ENCODE results near the gene OR6S1. TPM values are rescaled to one million over a fixed set of nuclear protein-coding genes. Genes with fewer than 3 reads are reported as not detected.

The OR6S1 gene
- total RNA-seq, 2 experiments from 2014 or later: not detected

DNA sequence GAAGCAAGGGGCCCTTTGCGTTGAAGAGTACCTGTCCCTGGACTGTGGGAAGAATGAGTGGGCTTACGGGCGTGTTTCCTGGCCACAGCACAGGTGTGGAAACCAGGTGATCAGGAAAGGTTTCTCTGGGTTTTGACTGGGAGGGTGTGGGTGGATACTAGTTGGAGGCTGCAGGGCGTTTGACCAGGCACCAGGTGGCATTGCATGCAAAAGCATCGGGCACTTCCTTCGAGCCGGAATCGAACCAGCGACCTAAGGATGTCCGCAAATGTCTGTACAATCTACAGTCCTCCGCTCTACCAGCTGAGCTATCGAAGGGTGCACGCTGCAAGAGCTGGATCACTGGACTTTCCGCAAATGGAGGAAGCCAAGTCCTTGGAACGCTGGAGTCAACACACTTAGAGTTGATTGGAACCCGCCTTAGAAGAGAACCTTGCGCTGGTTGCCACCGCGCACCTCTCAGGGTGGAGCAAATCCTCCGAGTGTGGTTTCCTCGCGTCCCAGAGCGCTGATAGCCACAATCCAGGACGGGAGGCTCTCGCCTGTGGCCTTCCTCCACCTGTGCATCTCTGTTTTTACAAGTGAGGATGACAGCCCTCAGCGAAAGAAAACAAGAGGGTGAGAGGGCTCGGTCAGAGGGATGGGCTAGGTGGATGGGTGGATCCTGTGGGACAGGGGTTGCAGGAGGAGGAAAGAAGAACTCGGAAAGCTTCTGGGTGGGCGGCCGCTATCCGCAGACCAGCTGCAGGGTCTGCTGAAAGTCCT is 21.7 kb upstream of the OR6S1 start:
- Histone ChIP-seq H3K27me3 (ENCODE audit: control insufficient read depth in 1 of 2, insufficient read depth in 2 of 2, low read length in 2 of 2) (no peaks in the 10 kb centered on the region), H3K36me3 (ENCODE audit: insufficient read depth, low read length) (no peaks in the 10 kb centered on the region), H3K9me3 (ENCODE audit: control insufficient read depth in 1 of 2, insufficient read depth in 1 of 2, low read length in 2 of 2) (no peaks in the 10 kb centered on the region), H3K27ac (ENCODE audit: low read depth in 1 of 2, low read length in 2 of 2) (no peak overlapping the region), H3K4me3 (ENCODE audit: low read length) (peak overlapping the region; percentile 54), H3K4me1 (ENCODE audit: insufficient read depth, low read length) (peaks cover 22% of the 10 kb centered on the region)
- H3K27ac Mint-ChIP-seq: peak overlapping the region; percentile 85
- H3K27me3 Mint-ChIP-seq: peaks cover 18% of the 10 kb centered on the region
- POLR2A ChIA-PET: interaction anchor here (1.0 to 4.9 kb wide), 2 partner anchors 20 to 50 kb away, joined by 4 to 45 read pairs; partner anchors contain the start of gene RNASE4
- DNase-seq (peak; percentile 65 to 92 (median 74)), ATAC-seq (ENCODE audit: poor library complexity) (peak; percentile 89)
- no peaks in the 10 kb centered on the region for H3K9me3 Mint-ChIP-seq
- H3K4me3 Mint-ChIP-seq: peak overlapping the region; percentile 89
- TF ChIP-seq, protein P1, sequence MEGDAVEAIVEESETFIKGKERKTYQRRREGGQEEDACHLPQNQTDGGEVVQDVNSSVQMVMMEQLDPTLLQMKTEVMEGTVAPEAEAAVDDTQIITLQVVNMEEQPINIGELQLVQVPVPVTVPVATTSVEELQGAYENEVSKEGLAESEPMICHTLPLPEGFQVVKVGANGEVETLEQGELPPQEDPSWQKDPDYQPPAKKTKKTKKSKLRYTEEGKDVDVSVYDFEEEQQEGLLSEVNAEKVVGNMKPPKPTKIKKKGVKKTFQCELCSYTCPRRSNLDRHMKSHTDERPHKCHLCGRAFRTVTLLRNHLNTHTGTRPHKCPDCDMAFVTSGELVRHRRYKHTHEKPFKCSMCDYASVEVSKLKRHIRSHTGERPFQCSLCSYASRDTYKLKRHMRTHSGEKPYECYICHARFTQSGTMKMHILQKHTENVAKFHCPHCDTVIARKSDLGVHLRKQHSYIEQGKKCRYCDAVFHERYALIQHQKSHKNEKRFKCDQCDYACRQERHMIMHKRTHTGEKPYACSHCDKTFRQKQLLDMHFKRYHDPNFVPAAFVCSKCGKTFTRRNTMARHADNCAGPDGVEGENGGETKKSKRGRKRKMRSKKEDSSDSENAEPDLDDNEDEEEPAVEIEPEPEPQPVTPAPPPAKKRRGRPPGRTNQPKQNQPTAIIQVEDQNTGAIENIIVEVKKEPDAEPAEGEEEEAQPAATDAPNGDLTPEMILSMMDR (IDR thresholded peaks at IDR 0.05): peak; percentile 72
- intact Hi-C loops (cut with DNase I, micrococcal nuclease): loop anchor here (1.0 kb wide), 2 partner anchors 18 to 28 kb away; no protein-coding TSS in a partner anchor
- H3K4me1 Mint-ChIP-seq (ENCODE audit: low read depth): peaks cover 35% of the 10 kb centered on the region
- H3K36me3 Mint-ChIP-seq (ENCODE audit: low read depth): peaks cover 4% of the 10 kb centered on the region
- CTCF ChIA-PET: interaction anchor here (1.0 to 1.9 kb wide), 4 partner anchors 20 to 336 kb away, joined by 3 to 19 read pairs (median 6); partner anchors contain the start of gene RNASE4

- POLR2A ChIA-PET: interaction anchor here (4.9 kb wide), 1 partner anchor 22 kb away, joined by 45 read pairs; the partner anchor contains the start of gene RNASE4
- peaks cover 7 to 12% of the 10 kb centered on the region in 2 experiments for H3K27me3 ChIP-seq (ENCODE audit: control insufficient read depth in 1 of 2, insufficient read depth in 2 of 2, low read length in 2 of 2)
These were observed 19.7 kb upstream of the OR6S1 start for GRCh38 chr14:20661197-20661596.

DNA sequence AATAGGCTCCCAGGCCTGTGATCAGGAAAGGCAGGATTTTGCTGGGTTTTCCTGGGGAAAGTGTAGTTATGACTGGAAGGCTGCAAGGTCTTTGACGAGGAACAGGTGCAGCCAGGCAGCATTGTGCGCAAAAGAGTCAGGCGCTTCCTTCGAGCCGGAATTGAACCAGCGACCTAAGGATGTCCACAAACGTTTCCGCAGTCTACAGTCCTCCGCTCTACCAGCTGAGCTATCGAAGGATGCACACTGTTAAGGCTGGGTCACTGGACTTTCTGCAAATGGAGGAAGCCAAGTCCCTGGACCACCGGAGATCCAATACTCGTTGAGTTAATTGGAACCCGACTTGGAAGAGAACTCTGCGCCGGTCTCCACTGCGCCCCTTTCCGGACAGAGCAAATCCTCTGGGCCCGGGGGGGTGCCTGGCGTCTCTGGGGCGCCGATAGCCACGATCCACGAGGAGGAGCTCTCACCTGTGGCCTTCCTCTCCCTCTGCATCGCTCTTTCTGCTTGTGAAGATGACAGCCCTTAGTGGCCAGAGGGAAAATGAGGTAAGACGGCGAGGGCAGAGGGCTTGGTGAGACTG is 18.4 kb upstream of the OR6S1 start:
- no peak for ATAC-seq (ENCODE audit: poor library complexity)
- Mint-ChIP-seq H3K4me1 (ENCODE audit: low read depth) (peaks cover 36% of the 10 kb centered on the region), H3K27me3 (peaks cover 45% of the 10 kb centered on the region), H3K27ac (no peak overlapping the region), H3K36me3 (ENCODE audit: low read depth) (peaks cover 4% of the 10 kb centered on the region), H3K4me3 (no peak overlapping the region), H3K9me3 (no peaks in the 10 kb centered on the region)
- TF ChIP-seq, protein P1 (IDR thresholded peaks at IDR 0.05): no peak
- POLR2A ChIA-PET: no interaction called here
- no peak for DNase-seq
- peaks cover 23% of the 10 kb centered on the region for H3K4me1 ChIP-seq (ENCODE audit: insufficient read depth, low read length)
- no peak overlapping the region for H3K27ac ChIP-seq (ENCODE audit: low read depth in 1 of 2, low read length in 2 of 2)
- intact Hi-C loops (cut with DNase I, micrococcal nuclease): no loop called here
- H3K36me3 ChIP-seq (ENCODE audit: insufficient read depth, low read length): no peaks in the 10 kb centered on the region
- H3K27me3 ChIP-seq (ENCODE audit: control insufficient read depth in 1 of 2, insufficient read depth in 2 of 2, low read length in 2 of 2): peaks cover 17 to 22% of the 10 kb centered on the region in 2 experiments
- H3K4me3 ChIP-seq (ENCODE audit: low read length): no peak overlapping the region
- CTCF ChIA-PET: interaction anchor here (5.7 kb wide), 1 partner anchor 31 kb away, joined by 27 read pairs; no protein-coding TSS in a partner anchor
- no peaks in the 10 kb centered on the region for H3K9me3 ChIP-seq (ENCODE audit: control insufficient read depth in 1 of 2, insufficient read depth in 1 of 2, low read length in 2 of 2)

More at GRCh38 chr14:20661197-20661596, 19.7 kb upstream of the OR6S1 start:
- Histone ChIP-seq H3K36me3 (ENCODE audit: insufficient read depth, low read length) (no peaks in the 10 kb centered on the region), H3K4me3 (ENCODE audit: low read length) (no peak overlapping the region), H3K27ac (ENCODE audit: low read depth in 1 of 2, low read length in 2 of 2) (no peak overlapping the region), H3K4me1 (ENCODE audit: insufficient read depth, low read length) (peaks cover 23% of the 10 kb centered on the region), H3K9me3 (ENCODE audit: control insufficient read depth in 1 of 2, insufficient read depth in 1 of 2, low read length in 2 of 2) (no peaks in the 10 kb centered on the region)
- Mint-ChIP-seq H3K27ac (no peak overlapping the region), H3K9me3 (no peaks in the 10 kb centered on the region), H3K4me1 (ENCODE audit: low read depth) (peaks cover 36% of the 10 kb centered on the region), H3K36me3 (ENCODE audit: low read depth) (peaks cover 4% of the 10 kb centered on the region), H3K4me3 (no peak overlapping the region), H3K27me3 (peaks cover 32% of the 10 kb centered on the region)
- CTCF ChIA-PET: interaction anchor here (5.7 kb wide), 1 partner anchor 30 kb away, joined by 27 read pairs; no protein-coding TSS in a partner anchor
- intact Hi-C loops (cut with DNase I, micrococcal nuclease): no loop called here
- DNase-seq (no peak), ATAC-seq (ENCODE audit: poor library complexity) (no peak)
- TF ChIP-seq, protein P1 (IDR thresholded peaks at IDR 0.05): no peak
